H1 (cell line): ENCODE data around the gene HMCN1. TPM values are rescaled to one million over a fixed set of nuclear protein-coding genes. Genes with fewer than 3 reads are reported as not detected.

Source experiments
- JUND ChIP-seq: IDR thresholded peaks from 2 replicates; pipeline ENCODE4 v1.6.1; 2011; ENCODE audit warnings: mild to moderate bottlenecking, improper control_type of control experiment, low read length
- RXRA ChIP-seq: IDR thresholded peaks from 2 replicates; pipeline ENCODE4 v1.6.1; 2011; ENCODE audit warnings: low read depth, mild to moderate bottlenecking, low read length, moderate library complexity; ENCODE audit not compliant: insufficient read depth
- SAP30 ChIP-seq: fragments of 300-600 bp; sonication (generic); IDR thresholded peaks from 2 replicates; pipeline ENCODE4 v1.7.1; 2012; ENCODE audit warnings: low read length, moderate library complexity, mild to moderate bottlenecking, inconsistent platforms; ENCODE audit not compliant: insufficient read depth, insufficient replicate concordance
- SP1 ChIP-seq: IDR thresholded peaks from 2 replicates; pipeline ENCODE4 v1.6.1; 2011; ENCODE audit warnings: low read depth, low read length
- polyA plus RNA-seq, 7 experiments: library from polyadenylated mRNA; depleted of rRNA in 3 of 7; stranded (reverse) in 5 of 7; unstranded in 2 of 7; fragments of >200 nt in 5 of 7; fragments of 200-250 nt in 2 of 7; gene quantifications; 1 replicate in 5 of 7; 2 replicates in 1 of 7; 4 replicates in 1 of 7; pipeline versions ENCODE4 v1.2.1 to v1.2.3, GENCODE V29; 2011 to 2013; ENCODE audit warnings: missing spikeins in 2 of 7, mixed read lengths in 2 of 7
- total RNA-seq: library from RNA; stranded (reverse); fragmentation: NEBNext Ultra II Directional; extraction: Animal tissue kit (Norgen Biotek cat#: 25700); gene quantifications from 2 replicates; pipeline ENCODE4 v1.2.1, GENCODE V29; 2021
- TF ChIP-seq, protein P1 (sequence below): IDR thresholded peaks from 2 replicates; pipeline ENCODE4 v1.6.1; 2011; ENCODE audit warnings: low read depth, mild to moderate bottlenecking, low read length; ENCODE audit not compliant: insufficient read depth

HMCN1 gene
- total and polyA plus RNA-seq, 2 of the 8 experiments (the other 6 are each of a cell fraction or from before 2014, with no cell fraction given) = 13.8 to 14.6 TPM

DNA sequence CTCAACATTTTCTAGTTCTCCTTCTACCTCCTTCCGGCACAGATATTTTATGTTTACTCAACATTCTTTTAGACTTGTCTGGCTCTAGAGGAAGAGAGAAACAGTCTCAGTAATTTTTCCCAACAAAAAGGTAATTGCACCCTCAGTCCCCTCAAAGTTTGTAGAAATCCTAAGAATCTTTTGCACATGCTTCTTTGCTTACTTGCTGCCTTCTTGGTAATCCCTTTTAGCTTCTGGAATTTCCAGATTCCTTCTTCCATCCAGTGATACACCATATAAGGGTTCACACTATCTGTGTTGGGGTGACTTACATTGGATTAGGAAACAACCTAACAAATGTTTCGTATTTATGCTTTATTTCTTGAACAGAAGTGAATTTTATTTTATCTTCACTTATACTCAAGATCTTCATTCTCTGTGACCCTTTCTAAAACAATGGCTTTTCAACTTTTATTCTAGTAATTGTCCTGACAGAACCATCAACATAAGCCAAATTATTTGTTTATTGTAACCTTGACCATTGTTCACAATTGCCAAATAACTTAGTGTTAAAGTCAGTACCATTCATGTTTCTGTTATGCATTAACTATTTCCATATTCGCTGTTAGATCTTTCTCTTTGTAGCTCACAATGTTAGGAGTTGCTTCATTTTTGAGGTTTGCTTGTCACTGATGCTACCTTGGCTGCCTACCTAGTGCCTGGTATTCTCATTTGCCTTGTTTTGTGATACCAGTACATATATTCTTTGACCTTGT, 238.1 kb downstream of the HMCN1 start (continued):
- TF ChIP-seq, protein P1, sequence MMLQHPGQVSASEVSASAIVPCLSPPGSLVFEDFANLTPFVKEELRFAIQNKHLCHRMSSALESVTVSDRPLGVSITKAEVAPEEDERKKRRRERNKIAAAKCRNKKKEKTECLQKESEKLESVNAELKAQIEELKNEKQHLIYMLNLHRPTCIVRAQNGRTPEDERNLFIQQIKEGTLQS = no peak
- TF ChIP-seq SAP30 (no peak), RXRA (no peak), JUND (no peak), SP1 (no peak)
